Memory B cell (primary cell): ENCODE measurements around the gene TTC12.
"Not testable (repeated sequence)": the region's sequence is repeated elsewhere in the genome, so short reads cannot be mapped to it uniquely, and the experiment has no call there.

Experiments used
- ATAC-seq: fragments of 150-1000 bp; cut with Tn5 transposase; 2 replicates; pipeline ENCODE4 v1.10.0; 2021; ENCODE audit warnings: low read depth, mild to moderate bottlenecking, moderate library complexity
- DNase-seq, 2 donors: peaks; one replicate each; pipeline ENCODE4 v3.0.0; 2022; ENCODE audit warnings: low spot score in 2 of 2
- H3K27ac Mint-ChIP-seq: one replicate; pipeline ENCODE4 v1.8.0; 2022; ENCODE audit warnings: mild to moderate bottlenecking, moderate library complexity, mixed read lengths
- H3K27me3 Mint-ChIP-seq: one replicate; pipeline ENCODE4 v1.8.0; 2022; ENCODE audit warnings: mixed read lengths
- H3K36me3 Mint-ChIP-seq: one replicate; pipeline ENCODE4 v1.8.0; 2022; ENCODE audit warnings: mild to moderate bottlenecking, mixed read lengths
- H3K4me1 Mint-ChIP-seq: one replicate; pipeline ENCODE4 v1.8.0; 2022; ENCODE audit warnings: mixed read lengths
- H3K4me3 Mint-ChIP-seq: one replicate; pipeline ENCODE4 v1.8.0; 2022; ENCODE audit warnings: mild to moderate bottlenecking, moderate library complexity, mixed read lengths
- H3K9me3 Mint-ChIP-seq: one replicate; pipeline ENCODE4 v1.8.0; 2022; ENCODE audit warnings: mixed read lengths

The TTC12 gene

DNA sequence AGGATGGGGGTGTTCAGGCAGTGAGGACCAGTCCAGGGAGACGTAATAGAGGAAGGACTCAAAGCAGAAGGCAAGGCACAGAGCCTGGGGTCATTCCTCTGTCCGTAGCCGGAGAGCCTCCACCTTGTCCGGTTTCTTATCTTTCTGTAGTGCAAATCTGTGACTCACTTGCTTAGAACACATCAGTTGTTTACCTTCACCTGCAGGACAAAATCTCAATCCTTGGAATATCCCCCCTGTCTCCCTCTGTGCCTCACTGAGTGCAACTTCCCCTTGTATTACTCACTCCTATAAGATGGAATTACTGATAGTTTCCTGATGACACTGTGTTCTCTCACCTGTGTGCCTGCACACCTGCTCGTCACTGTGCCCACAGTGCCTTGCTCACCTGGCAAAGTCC, 20.4 kb upstream of the TTC12 start:
- no peak for DNase-seq

GRCh38 chr11:113295993-113296392, 18.4 kb upstream of the TTC12 start:
- H3K4me1 Mint-ChIP-seq = peaks cover 2% of the 10 kb centered on the region
- ATAC-seq (no peak), DNase-seq (no peak)
- no peak overlapping the region for H3K4me3 Mint-ChIP-seq
- H3K27ac Mint-ChIP-seq = no peak overlapping the region
- no peaks in the 10 kb centered on the region for H3K9me3 Mint-ChIP-seq
- H3K27me3 Mint-ChIP-seq = peaks cover 12% of the 10 kb centered on the region
- peaks cover 3% of the 10 kb centered on the region for H3K36me3 Mint-ChIP-seq

More for the DNA sequence above, 20.4 kb upstream of the TTC12 start:
- peaks cover 12% of the 10 kb centered on the region for H3K27me3 Mint-ChIP-seq
- no peaks in the 10 kb centered on the region for H3K9me3 Mint-ChIP-seq
- peaks cover 2% of the 10 kb centered on the region for H3K4me1 Mint-ChIP-seq
- no peak for ATAC-seq
- peaks cover 3% of the 10 kb centered on the region for H3K36me3 Mint-ChIP-seq
- no peak overlapping the region for H3K4me3 Mint-ChIP-seq
- H3K27ac Mint-ChIP-seq = no peak overlapping the region

GRCh38 chr11:113296447-113297205, 17.8 kb upstream of the TTC12 start:
- no peak overlapping the region for H3K4me3 Mint-ChIP-seq
- H3K27me3 Mint-ChIP-seq = peaks cover 12% of the 10 kb centered on the region
- H3K36me3 Mint-ChIP-seq = peaks cover 3% of the 10 kb centered on the region
- no peaks in the 10 kb centered on the region for H3K9me3 Mint-ChIP-seq
- DNase-seq (no peak), ATAC-seq (no peak)
- no peak overlapping the region for H3K27ac Mint-ChIP-seq
- H3K4me1 Mint-ChIP-seq = peaks cover 2% of the 10 kb centered on the region

DNA sequence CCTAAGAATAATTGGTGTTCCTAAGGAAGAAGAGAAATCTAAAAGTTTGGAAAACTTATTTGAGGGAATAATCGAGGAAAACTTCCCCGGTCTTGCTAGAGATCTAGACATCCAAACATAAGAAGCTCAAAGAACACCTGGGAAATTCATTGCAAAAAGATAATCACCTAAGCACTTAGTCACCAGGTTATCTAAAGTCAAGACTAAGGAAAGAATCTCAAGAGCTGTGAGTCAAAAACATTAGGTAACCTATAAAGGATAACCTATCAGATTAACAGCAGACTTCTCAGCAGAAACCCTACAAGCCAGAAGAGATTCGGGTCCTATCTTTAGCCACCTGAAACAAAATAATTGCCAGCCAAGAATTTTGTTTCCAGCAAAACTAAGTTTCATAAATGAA, 15.9 kb upstream of the TTC12 start:
- not testable (repeated sequence) for ATAC-seq, DNase-seq, H3K4me1 Mint-ChIP-seq, H3K9me3 Mint-ChIP-seq, H3K27ac Mint-ChIP-seq, H3K4me3 Mint-ChIP-seq, H3K36me3 Mint-ChIP-seq
- peaks cover 10% of the 10 kb centered on the region for H3K27me3 Mint-ChIP-seq

DNA sequence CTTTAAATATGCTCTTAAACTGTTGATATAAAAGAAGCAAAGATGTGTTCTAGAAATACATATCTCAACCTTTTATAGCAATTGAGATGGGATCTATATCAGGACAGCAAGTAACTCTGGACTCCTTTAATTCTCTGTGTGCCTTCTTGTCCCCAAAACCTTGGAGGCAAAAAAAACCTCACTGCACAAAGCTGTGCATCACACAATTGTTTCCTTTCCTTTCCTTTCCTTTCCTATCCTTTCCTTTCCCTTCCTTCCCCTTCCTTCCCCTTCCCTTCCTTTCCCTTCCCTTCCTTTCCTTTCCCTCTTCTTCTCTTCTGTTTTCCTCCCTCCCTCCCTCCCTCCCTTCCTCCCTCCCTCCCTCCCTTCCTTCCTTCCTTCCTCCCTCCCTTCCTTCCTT, 9.5 kb upstream of the TTC12 start:
- peaks cover 7% of the 10 kb centered on the region for H3K4me1 Mint-ChIP-seq
- no peak overlapping the region for H3K27ac Mint-ChIP-seq
- H3K9me3 Mint-ChIP-seq = no peaks in the 10 kb centered on the region
- no peak for ATAC-seq
- peaks cover 1% of the 10 kb centered on the region for H3K27me3 Mint-ChIP-seq
- no peaks in the 10 kb centered on the region for H3K36me3 Mint-ChIP-seq
- H3K4me3 Mint-ChIP-seq = no peak overlapping the region
- DNase-seq = no peak

DNA sequence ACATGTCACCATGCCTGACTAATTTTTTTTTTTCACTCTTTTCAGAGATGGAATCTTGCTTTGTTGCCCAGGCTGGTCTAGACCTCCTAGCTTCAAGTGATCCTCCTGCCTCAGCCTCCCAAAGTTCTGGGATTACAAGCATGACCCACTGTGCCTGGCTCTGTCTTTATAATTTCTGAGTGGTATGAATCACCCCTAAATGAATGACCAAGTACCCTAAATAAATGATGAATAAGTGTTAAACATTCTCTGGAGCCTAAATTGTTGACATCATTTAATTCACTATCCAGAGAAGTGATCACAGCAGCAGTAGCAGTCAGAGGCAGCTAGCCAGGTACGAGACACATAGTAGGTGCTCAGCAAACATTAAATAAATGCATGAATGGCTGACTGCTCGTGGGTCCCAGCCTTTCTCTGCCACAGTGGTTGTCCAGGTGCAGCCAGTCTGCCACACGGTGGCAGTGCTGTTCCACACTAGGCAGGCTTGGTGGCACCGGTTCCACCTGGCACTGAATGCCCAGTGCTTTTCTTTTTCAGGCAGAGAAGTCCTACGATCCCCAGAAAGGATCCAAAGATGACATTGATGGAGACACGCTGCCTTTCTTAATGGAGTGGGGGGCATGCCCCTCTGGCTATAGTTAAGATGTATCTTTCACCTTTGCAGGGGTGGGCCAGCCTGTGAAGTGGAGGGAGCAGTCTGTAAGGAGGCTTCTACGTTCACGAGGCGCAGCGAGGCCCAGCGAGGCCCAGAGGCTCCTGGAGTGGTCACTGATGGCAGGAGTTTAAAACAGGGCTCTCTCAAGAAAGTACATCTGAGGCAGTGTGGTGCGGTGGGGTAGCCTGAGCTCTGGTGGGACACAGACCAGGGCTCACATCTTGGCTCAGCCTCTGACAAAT, 8.7 kb upstream of the TTC12 start:
- H3K9me3 Mint-ChIP-seq = no peaks in the 10 kb centered on the region
- H3K4me3 Mint-ChIP-seq = no peak overlapping the region
- peak; percentile 64 to 68 for DNase-seq
- H3K27ac Mint-ChIP-seq = no peak overlapping the region
- peak; percentile 99 for ATAC-seq
- H3K36me3 Mint-ChIP-seq = no peaks in the 10 kb centered on the region
- H3K4me1 Mint-ChIP-seq = peaks cover 7% of the 10 kb centered on the region
- H3K27me3 Mint-ChIP-seq = peaks cover 1% of the 10 kb centered on the region

- Mint-ChIP-seq H3K27ac (no peak overlapping the region), H3K4me3 (no peak overlapping the region), H3K9me3 (no peaks in the 10 kb centered on the region), H3K27me3 (peaks cover 1% of the 10 kb centered on the region), H3K4me1 (peaks cover 8% of the 10 kb centered on the region), H3K36me3 (no peaks in the 10 kb centered on the region)
- DNase-seq (no peak), ATAC-seq (no peak)
These were observed 5.8 kb upstream of the TTC12 start for GRCh38 chr11:113308601-113309000.

DNA sequence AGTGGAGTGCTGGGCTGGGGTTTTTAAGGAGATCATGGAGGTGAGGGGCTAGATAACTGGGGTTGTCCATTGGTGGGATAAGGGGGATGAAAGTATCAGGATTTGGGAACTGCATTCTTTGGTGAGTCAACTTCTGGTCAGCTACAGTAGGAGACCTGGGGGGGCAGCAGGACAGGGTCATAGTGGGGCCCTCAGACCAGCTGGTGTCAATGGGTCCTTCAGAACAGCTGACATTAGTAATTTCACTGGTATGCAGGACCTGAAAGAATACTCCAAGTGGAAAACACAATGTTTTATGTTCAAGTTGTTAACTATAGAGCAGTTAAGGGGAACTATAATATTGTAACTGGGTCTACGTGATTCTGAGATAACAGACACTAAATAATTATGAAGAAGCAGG, 2.8 kb upstream of the TTC12 start:
- no peak overlapping the region for H3K4me3 Mint-ChIP-seq
- no peaks in the 10 kb centered on the region for H3K36me3 Mint-ChIP-seq
- no peak for ATAC-seq
- H3K27me3 Mint-ChIP-seq = no peaks in the 10 kb centered on the region
- DNase-seq = no peak
- no peak overlapping the region for H3K27ac Mint-ChIP-seq
- no peaks in the 10 kb centered on the region for H3K9me3 Mint-ChIP-seq
- peaks cover 13% of the 10 kb centered on the region for H3K4me1 Mint-ChIP-seq

- Mint-ChIP-seq H3K9me3 (no peaks in the 10 kb centered on the region), H3K4me3 (peak overlapping the region; percentile 87), H3K4me1 (peaks cover 13% of the 10 kb centered on the region), H3K36me3 (peaks cover 13% of the 10 kb centered on the region), H3K27me3 (no peaks in the 10 kb centered on the region), H3K27ac (peak overlapping the region; percentile 96)
- no peak for DNase-seq
- no peak for ATAC-seq
These were observed 782 bp upstream of the TTC12 start for GRCh38 chr11:113313601-113314000.

DNA sequence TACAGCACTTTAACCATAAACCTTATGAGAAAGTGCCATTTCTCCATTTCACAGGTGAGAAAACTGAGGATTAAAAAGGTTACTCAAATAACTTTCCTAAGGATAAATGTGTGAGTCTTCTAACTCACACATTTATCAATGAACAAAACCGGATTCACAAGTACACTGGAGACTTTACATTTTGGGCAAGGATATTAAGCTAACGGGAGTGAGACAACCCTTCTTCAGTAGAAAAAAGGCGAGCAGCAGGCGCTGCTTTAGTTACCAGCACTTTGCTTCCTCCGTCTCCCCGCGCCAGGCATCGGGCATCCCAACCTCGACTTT, 356 bp upstream of the TTC12 start:
- peaks cover 17% of the 10 kb centered on the region for H3K36me3 Mint-ChIP-seq
- H3K27me3 Mint-ChIP-seq = no peaks in the 10 kb centered on the region
- H3K4me1 Mint-ChIP-seq = peaks cover 13% of the 10 kb centered on the region

GRCh38 chr11:113315811-113316210, 1.4 kb downstream of the TTC12 start:
- Mint-ChIP-seq H3K4me3 (peak overlapping the region; percentile 87), H3K27me3 (no peaks in the 10 kb centered on the region), H3K9me3 (no peaks in the 10 kb centered on the region), H3K27ac (peak overlapping the region; percentile 96), H3K36me3 (peaks cover 27% of the 10 kb centered on the region), H3K4me1 (peaks cover 13% of the 10 kb centered on the region)
- no peak for DNase-seq
- ATAC-seq = no peak

More for the DNA sequence above, 356 bp upstream of the TTC12 start:
- no peak for ATAC-seq
- Mint-ChIP-seq H3K4me3 (peak overlapping the region; percentile 87), H3K9me3 (no peaks in the 10 kb centered on the region), H3K27ac (peak overlapping the region; percentile 96)
- DNase-seq = no peak

DNA sequence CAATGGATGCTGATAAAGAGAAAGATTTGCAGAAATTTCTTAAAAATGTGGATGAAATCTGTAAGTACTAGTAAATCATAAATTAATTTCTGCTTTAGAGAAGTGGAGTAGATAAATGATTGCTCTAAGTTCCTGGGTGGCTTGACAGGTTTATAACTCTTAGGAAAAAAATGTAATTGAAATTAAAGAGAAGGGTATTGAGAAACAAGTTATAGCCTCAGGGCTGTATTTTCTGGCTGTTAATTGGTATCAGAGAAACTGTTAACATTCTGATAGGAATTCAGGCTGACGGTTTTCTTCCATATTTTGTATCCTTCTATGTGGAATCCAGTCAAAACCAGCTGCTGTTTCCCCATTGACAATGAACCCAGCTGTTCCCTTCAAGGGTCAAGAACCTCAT, 1.9 kb downstream of the TTC12 start:
- Mint-ChIP-seq H3K27ac (peak overlapping the region; percentile 96), H3K36me3 (peaks cover 29% of the 10 kb centered on the region), H3K4me1 (peaks cover 13% of the 10 kb centered on the region), H3K4me3 (no peak overlapping the region), H3K9me3 (no peaks in the 10 kb centered on the region), H3K27me3 (no peaks in the 10 kb centered on the region)
- DNase-seq = no peak
- no peak for ATAC-seq

DNA sequence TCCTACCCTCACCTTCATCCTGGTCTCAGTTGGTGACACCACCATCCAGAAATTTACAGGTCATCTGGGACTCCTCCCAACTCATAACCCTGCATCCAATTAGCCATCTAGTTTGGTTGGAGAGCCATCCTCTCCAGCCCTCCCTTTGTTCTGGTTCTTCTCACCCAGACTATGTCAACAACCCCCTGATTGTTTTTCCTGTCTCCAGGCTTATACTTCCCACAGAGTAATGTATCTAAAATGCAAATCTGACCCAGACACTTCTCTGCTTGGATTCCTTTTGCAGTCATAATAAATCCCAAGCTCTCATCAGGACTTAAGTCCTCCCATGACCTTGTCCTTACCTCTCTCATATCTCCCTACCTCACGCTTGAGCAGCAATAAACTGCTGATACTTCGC, 3.0 kb downstream of the TTC12 start:
- DNase-seq = no peak
- no peak for ATAC-seq
- H3K27me3 Mint-ChIP-seq = no peaks in the 10 kb centered on the region
- H3K9me3 Mint-ChIP-seq = no peaks in the 10 kb centered on the region
- H3K4me3 Mint-ChIP-seq = no peak overlapping the region
- peaks cover 29% of the 10 kb centered on the region for H3K36me3 Mint-ChIP-seq
- H3K4me1 Mint-ChIP-seq = peaks cover 15% of the 10 kb centered on the region
- H3K27ac Mint-ChIP-seq = no peak overlapping the region

- Mint-ChIP-seq H3K4me3 (no peak overlapping the region), H3K4me1 (peaks cover 13% of the 10 kb centered on the region)
- no peak for ATAC-seq
These were observed 4.7 kb downstream of the TTC12 start for GRCh38 chr11:113319085-113319484.

More at GRCh38 chr11:113319085-113319484, 4.7 kb downstream of the TTC12 start:
- Mint-ChIP-seq H3K27ac (no peak overlapping the region), H3K36me3 (peaks cover 33% of the 10 kb centered on the region), H3K27me3 (no peaks in the 10 kb centered on the region), H3K9me3 (no peaks in the 10 kb centered on the region)
- no peak for DNase-seq
